SIG-M5 (cell line): ENCODE data around the gene HRG.
"Not testable (repeated sequence)": the region's sequence is repeated elsewhere in the genome, so short reads cannot be mapped to it uniquely, and the experiment has no call there.

Experiments used
- DNase-seq: peaks from one replicate; lab custom pipeline; 2025; lab: John Stamatoyannopoulos, UW

Gene HRG

GRCh38 chr3:186665625-186666188 is at the start of gene HRG:
Gene HRG (plus strand): TSS chr3:186666014. CDS start chr3:186666032, 18 bp downstream.
- no peak for DNase-seq

- DNase-seq, result no peak
Measured at GRCh38 chr3:186616299-186616617, 49.6 kb upstream of the HRG start.

- DNase-seq, result peak; percentile 38
Measured at GRCh38 chr3:186617036-186617946, 48.5 kb upstream of the HRG start.

- DNase-seq, result no peak
Measured at GRCh38 chr3:186618318-186618938, 47.4 kb upstream of the HRG start.

- no peak for DNase-seq
Measured at GRCh38 chr3:186619787-186620212, 46.0 kb upstream of the HRG start.

GRCh38 chr3:186620213-186621092 is 45.4 kb upstream of the HRG start:
- DNase-seq, result no peak

GRCh38 chr3:186621894-186622650 is 43.7 kb upstream of the HRG start:
- no peak for DNase-seq

GRCh38 chr3:186622651-186623310 is 43.0 kb upstream of the HRG start:
- DNase-seq, result no peak

GRCh38 chr3:186624598-186624997 is 41.2 kb upstream of the HRG start:
- no peak for DNase-seq

GRCh38 chr3:186625600-186626042 is 40.2 kb upstream of the HRG start:
- DNase-seq, result no peak

GRCh38 chr3:186626254-186626847 is 39.5 kb upstream of the HRG start:
- DNase-seq, result no peak

GRCh38 chr3:186627852-186628414 is 37.9 kb upstream of the HRG start:
- DNase-seq, result no peak

GRCh38 chr3:186628756-186629155 is 37.1 kb upstream of the HRG start:
- DNase-seq, result no peak

GRCh38 chr3:186630950-186631641 is 34.7 kb upstream of the HRG start:
- no peak for DNase-seq

GRCh38 chr3:186633481-186633880 is 32.3 kb upstream of the HRG start:
- no peak for DNase-seq

- DNase-seq, result not testable (repeated sequence)
Measured at GRCh38 chr3:186634207-186634606, 31.6 kb upstream of the HRG start.

- no peak for DNase-seq
Measured at GRCh38 chr3:186635532-186635931, 30.3 kb upstream of the HRG start.

- DNase-seq, result no peak
Measured at GRCh38 chr3:186636536-186636935, 29.3 kb upstream of the HRG start.

- no peak for DNase-seq
Measured at GRCh38 chr3:186637686-186638085, 28.1 kb upstream of the HRG start.
